GM06990 (cell line): Measurements from ENCODE around the gene PYDC2.

Experiments used
- DNase-seq: peaks from one replicate; pipeline ENCODE4 v3.0.0-alpha.2; 2011; ENCODE audit not compliant: insufficient read length; ENCODE audit errors: extremely low read depth
- H3K27me3 ChIP-seq: replicated peaks from 2 replicates; pipeline ENCODE4 v1.6.0; 2011; ENCODE audit warnings: low read length; ENCODE audit not compliant: control insufficient read depth, insufficient read depth
- H3K36me3 ChIP-seq: 2 replicates; pipeline ENCODE4 v1.5.1; 2011; ENCODE audit warnings: low read length; ENCODE audit not compliant: control insufficient read depth, insufficient read depth
- H3K4me3 ChIP-seq: replicated peaks from 2 replicates; pipeline ENCODE4 v1.5.1; 2011; ENCODE audit warnings: low read depth, mild to moderate bottlenecking, control low read depth, low read length
- CTCF ChIP-seq: IDR thresholded peaks from 2 replicates; pipeline ENCODE4 v1.5.1; 2011; ENCODE audit warnings: low read length, control low read depth, mild to moderate bottlenecking, inconsistent platforms; ENCODE audit not compliant: insufficient read depth, poor library complexity, severe bottlenecking

Gene PYDC2

GRCh38 chr3:191431160-191431822 lies 29.7 kb upstream of the PYDC2 start:
- Histone ChIP-seq H3K27me3 (no peaks in the 10 kb centered on the region), H3K4me3 (no peak overlapping the region), H3K36me3 (no peaks in the 10 kb centered on the region)
- no peak for TF ChIP-seq CTCF
- DNase-seq = no peak

GRCh38 chr3:191432162-191432561 lies 28.8 kb upstream of the PYDC2 start:
- Histone ChIP-seq H3K36me3 (no peaks in the 10 kb centered on the region), H3K4me3 (no peak overlapping the region), H3K27me3 (no peaks in the 10 kb centered on the region)
- no peak for TF ChIP-seq CTCF
- DNase-seq = no peak

- TF ChIP-seq CTCF = no peak
- H3K27me3 ChIP-seq = no peaks in the 10 kb centered on the region
- no peak overlapping the region for H3K4me3 ChIP-seq
- DNase-seq = no peak
- H3K36me3 ChIP-seq = no peaks in the 10 kb centered on the region
Measured at GRCh38 chr3:191434024-191434423, 26.9 kb upstream of the PYDC2 start.

- no peak for DNase-seq
- no peak for TF ChIP-seq CTCF
- Histone ChIP-seq H3K36me3 (no peaks in the 10 kb centered on the region), H3K4me3 (no peak overlapping the region), H3K27me3 (no peaks in the 10 kb centered on the region)
Measured at GRCh38 chr3:191435981-191436380, 25.0 kb upstream of the PYDC2 start.

GRCh38 chr3:191438150-191438814 lies 22.7 kb upstream of the PYDC2 start:
- Histone ChIP-seq H3K4me3 (no peak overlapping the region), H3K36me3 (no peaks in the 10 kb centered on the region), H3K27me3 (no peaks in the 10 kb centered on the region)
- DNase-seq = no peak
- no peak for TF ChIP-seq CTCF
